ENCODE data around the gene MYO18B. TPM values are rescaled to one million over a fixed set of nuclear protein-coding genes. Genes with fewer than 3 reads are reported as not detected.

The MYO18B gene
- total and polyA plus RNA-seq, 2 donors (not counting 3 experiments of a cell fraction or from before 2014, with no cell fraction given), result 0.01 TPM; not detected in 1

DNA sequence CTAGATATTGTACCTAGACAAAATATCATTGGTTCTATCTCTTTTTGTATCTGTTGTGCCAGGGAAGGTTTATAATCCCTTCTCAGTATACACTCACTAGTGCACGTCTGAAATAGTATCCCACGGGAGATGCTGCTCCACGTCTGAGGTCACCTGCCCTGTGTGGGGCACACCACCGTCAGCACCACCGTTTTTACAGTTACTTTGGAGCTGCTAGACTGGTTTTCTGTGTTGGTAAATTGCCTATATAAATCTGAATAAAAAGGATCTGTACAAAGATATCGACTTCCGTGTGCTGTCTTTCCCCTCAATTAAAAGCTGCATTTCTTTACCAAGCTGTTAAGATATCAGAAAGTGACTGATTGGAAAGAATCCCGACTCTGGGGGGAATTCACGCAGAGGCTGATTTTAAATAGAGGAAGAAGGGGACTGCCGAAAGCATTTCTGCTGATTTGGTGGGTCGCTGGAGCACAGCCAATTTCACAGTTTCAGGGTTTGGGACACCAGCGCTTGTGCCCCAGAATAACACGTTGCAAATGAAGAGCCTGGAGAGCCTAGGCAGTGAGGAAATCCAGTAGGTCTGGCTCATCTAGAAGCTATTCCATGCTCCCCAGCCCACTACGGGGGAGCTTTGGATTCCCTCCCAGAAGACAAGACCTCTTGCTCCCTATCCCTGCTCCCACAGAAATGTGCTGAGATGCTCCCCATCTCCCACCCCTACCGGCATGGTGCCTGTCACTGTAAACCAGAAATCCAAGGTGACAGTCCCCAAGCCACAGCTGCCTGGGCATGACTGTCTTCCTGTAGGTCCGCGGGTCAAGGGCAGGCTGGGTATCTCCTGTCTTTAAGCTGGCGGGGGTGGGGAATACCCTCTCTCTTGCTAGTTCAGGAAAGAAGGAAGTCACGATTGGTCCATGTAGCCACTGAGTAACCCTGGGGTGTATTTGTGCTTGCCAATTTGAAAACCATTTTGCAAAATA, 12.7 kb upstream of the MYO18B start:
- H3K36me3 ChIP-seq (ENCODE audit: control insufficient read depth in 2 of 2, extremely low read depth in 1 of 2, insufficient read depth in 2 of 2, low read length in 2 of 2), result no peaks in the 10 kb centered on the region
- no peaks in the 10 kb centered on the region for H3K27me3 ChIP-seq (ENCODE audit: control insufficient read depth in 2 of 2, insufficient read depth in 2 of 2, low read length in 2 of 2)
- H3K9ac ChIP-seq (replicated peaks; ENCODE audit: extremely low read depth, insufficient read depth, low read length), result no peak overlapping the region
- H3K9me3 ChIP-seq (replicated peaks; ENCODE audit: control insufficient read depth, insufficient read depth, low read length), result no peaks in the 10 kb centered on the region
- POLR2A ChIA-PET, result no interaction called here
- no peak overlapping the region for H2AFZ ChIP-seq (ENCODE audit: low read depth, low read length)
- no peak overlapping the region for H3K4me2 ChIP-seq (ENCODE audit: insufficient read depth, low read length)
- TF ChIP-seq GATA2 (IDR thresholded peaks at IDR 0.05; ENCODE audit: insufficient read depth, insufficient read length, low read depth, low read length) (no peak), POLR2A (IDR thresholded peaks at IDR 0.05; ENCODE audit: low read depth, low read length) (no peak), POLR2AphosphoS5 (IDR thresholded peaks at IDR 0.05; ENCODE audit: insufficient read depth, low read depth, low read length) (no peak), FOS (IDR thresholded peaks at IDR 0.05; ENCODE audit: borderline replicate concordance, insufficient read depth, low read length) (no peak), EZH2 (IDR thresholded peaks at IDR 0.05; ENCODE audit: borderline replicate concordance, low read depth, low read length, severe bottlenecking) (no peak), JUN (IDR thresholded peaks at IDR 0.05; ENCODE audit: borderline replicate concordance, insufficient read depth, insufficient read length, low read depth) (no peak), MYC (IDR thresholded peaks at IDR 0.05; ENCODE audit: low read depth, low read length) (no peak)
- TF ChIP-seq, protein P1, sequence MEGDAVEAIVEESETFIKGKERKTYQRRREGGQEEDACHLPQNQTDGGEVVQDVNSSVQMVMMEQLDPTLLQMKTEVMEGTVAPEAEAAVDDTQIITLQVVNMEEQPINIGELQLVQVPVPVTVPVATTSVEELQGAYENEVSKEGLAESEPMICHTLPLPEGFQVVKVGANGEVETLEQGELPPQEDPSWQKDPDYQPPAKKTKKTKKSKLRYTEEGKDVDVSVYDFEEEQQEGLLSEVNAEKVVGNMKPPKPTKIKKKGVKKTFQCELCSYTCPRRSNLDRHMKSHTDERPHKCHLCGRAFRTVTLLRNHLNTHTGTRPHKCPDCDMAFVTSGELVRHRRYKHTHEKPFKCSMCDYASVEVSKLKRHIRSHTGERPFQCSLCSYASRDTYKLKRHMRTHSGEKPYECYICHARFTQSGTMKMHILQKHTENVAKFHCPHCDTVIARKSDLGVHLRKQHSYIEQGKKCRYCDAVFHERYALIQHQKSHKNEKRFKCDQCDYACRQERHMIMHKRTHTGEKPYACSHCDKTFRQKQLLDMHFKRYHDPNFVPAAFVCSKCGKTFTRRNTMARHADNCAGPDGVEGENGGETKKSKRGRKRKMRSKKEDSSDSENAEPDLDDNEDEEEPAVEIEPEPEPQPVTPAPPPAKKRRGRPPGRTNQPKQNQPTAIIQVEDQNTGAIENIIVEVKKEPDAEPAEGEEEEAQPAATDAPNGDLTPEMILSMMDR (IDR thresholded peaks at IDR 0.05; ENCODE audit: extremely low read depth in 1 of 2, insufficient read depth in 1 of 2, low read depth in 1 of 2, low read length in 2 of 2), result no peak
- TF ChIP-seq, protein P2, sequence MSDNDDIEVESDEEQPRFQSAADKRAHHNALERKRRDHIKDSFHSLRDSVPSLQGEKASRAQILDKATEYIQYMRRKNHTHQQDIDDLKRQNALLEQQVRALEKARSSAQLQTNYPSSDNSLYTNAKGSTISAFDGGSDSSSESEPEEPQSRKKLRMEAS (IDR thresholded peaks at IDR 0.05; ENCODE audit: insufficient read depth, insufficient read length), result no peak
- CTCF ChIA-PET, result interaction anchor here (0.8 to 1.3 kb wide), 2 partner anchors 15 to 44 kb away, joined by 3 to 4 read pairs; no protein-coding TSS in a partner anchor
- intact Hi-C loops (cut with micrococcal nuclease), result no loop called here
- no peaks in the 10 kb centered on the region for H3K9me1 ChIP-seq (replicated peaks; ENCODE audit: control insufficient read depth, extremely low read depth, insufficient read depth, low read length)
- dilution Hi-C loops (cut with MboI; ENCODE audit: extremely low pct_ligation_motif_present, low sequenced_read_pairs), result no loop called here
- FAIRE-seq (no peak), DNase-seq (ENCODE audit: low read depth, low spot score) (no peak)
- no TSS peak for BruUV-seq (replicated peaks)
- H3K27ac ChIP-seq (ENCODE audit: insufficient read depth, low read depth, low read length), result no peak overlapping the region
- H3K4me3 ChIP-seq (replicated peaks in 1 of 3; ENCODE audit: insufficient read depth in 1 of 3, low read depth in 1 of 3, low read length in 3 of 3), result no peak overlapping the region
- H4K20me1 ChIP-seq (replicated peaks; ENCODE audit: control insufficient read depth, extremely low read depth, insufficient read depth, low read length), result no peaks in the 10 kb centered on the region
- H3K79me2 ChIP-seq (ENCODE audit: control insufficient read depth, insufficient read depth, low read length), result no peaks in the 10 kb centered on the region
- no peaks in the 10 kb centered on the region for H3K4me1 ChIP-seq (ENCODE audit: control insufficient read depth, extremely low read depth, insufficient read depth, low read length)

Data from endothelial cell of umbilical vein (primary cell).